Lower leg skin (tissue), 3 donors: Measurements from ENCODE around the gene NOC4L.

ENCODE experiments used
- CTCF ChIP-seq, 3 donors: fragments of 450-650 bp; IDR thresholded peaks; one replicate each; pipeline ENCODE4 v1.5.1; 2016; ENCODE audit warnings: antibody characterized with exemption in 3 of 3, mild to moderate bottlenecking in 3 of 3, moderate library complexity in 2 of 3
- POLR2A ChIP-seq, 2 donors: fragments of 450-650 bp; IDR thresholded peaks; one replicate each; pipeline ENCODE4 v1.6.1; 2016 to 2017; ENCODE audit warnings: antibody characterized with exemption in 2 of 2, mild to moderate bottlenecking in 1 of 2, moderate library complexity in 1 of 2

GRCh38 chr12:132099739-132100138 is 44.5 kb upstream of the NOC4L start:
- TF ChIP-seq CTCF (IDR thresholded peaks at IDR 0.05) (no peak), POLR2A (IDR thresholded peaks at IDR 0.05) (no peak)
